OCI-LY3 (cell line): ENCODE measurements around the gene ERN1.

Experiments
- H2AFZ ChIP-seq: fragments of 200-600, 300-600 bp; shearing (Covaris generic); 2 replicates; pipeline ENCODE4 v1.6.0; 2014; ENCODE audit warnings: antibody characterized with exemption, low read depth, low read length
- H3K27ac ChIP-seq: fragments of 200-600, 300-600 bp; sonication (generic); 2 replicates; pipeline ENCODE4 v1.5.1; 2014; ENCODE audit warnings: mild to moderate bottlenecking, low read length, moderate library complexity, mixed read lengths
- H3K27me3 ChIP-seq: fragments of 200-600, 300-600 bp; sonication (generic); 2 replicates; pipeline ENCODE4 v1.6.1; 2014; ENCODE audit warnings: low read depth, low read length, mixed read lengths
- H3K36me3 ChIP-seq: fragments of 200-600, 300-600 bp; sonication (generic); replicated peaks from 2 replicates; pipeline ENCODE3; 2014; ENCODE audit warnings: low read depth, low read length, mixed read lengths
- H3K4me1 ChIP-seq: fragments of 300-600, 200-600 bp; sonication (generic); 2 replicates; pipeline ENCODE4 v1.6.1; 2014; ENCODE audit warnings: low read length, mixed read lengths
- H3K4me2 ChIP-seq: fragments of 200-600, 300-600 bp; sonication (generic); 2 replicates; pipeline ENCODE4 v1.6.1; 2014; ENCODE audit warnings: low read length, mixed read lengths
- H3K4me3 ChIP-seq: fragments of 300-600, 200-600 bp; sonication (generic); 2 replicates; pipeline ENCODE4 v1.5.1; 2014; ENCODE audit warnings: antibody characterized with exemption, mild to moderate bottlenecking, low read length, moderate library complexity
- H3K79me2 ChIP-seq: fragments of 300-600, 200-600 bp; shearing (Covaris generic); 2 replicates; pipeline ENCODE4 v1.6.1; 2014; ENCODE audit warnings: mild to moderate bottlenecking, low read length, mixed read lengths
- H3K9ac ChIP-seq: fragments of 300-600, 200-600 bp; shearing (Covaris generic); 2 replicates; pipeline ENCODE4 v1.6.0; 2014; ENCODE audit warnings: mild to moderate bottlenecking, low read length, moderate library complexity
- H3K9me3 ChIP-seq: fragments of 200-600, 300-600 bp; shearing (Covaris generic); 2 replicates; pipeline ENCODE4 v1.6.1; 2014; ENCODE audit warnings: low read length, mixed read lengths; ENCODE audit not compliant: insufficient read depth
- H4K20me1 ChIP-seq: fragments of 200-600, 300-600 bp; sonication (generic); 2 replicates; pipeline ENCODE4 v1.6.1; 2016; ENCODE audit warnings: low read length, mixed read lengths; ENCODE audit not compliant: insufficient read depth
- CTCF ChIP-seq: fragments of 200-600, 300-600 bp; sonication (generic); IDR thresholded peaks from 2 replicates; pipeline ENCODE4 v1.5.1; 2014; ENCODE audit warnings: antibody characterized with exemption, low read length, low read depth
- EZH2phosphoT487 ChIP-seq: fragments of 200-600 bp; shearing (Covaris generic); IDR thresholded peaks from 2 replicates; pipeline ENCODE4 v1.6.1; 2018; ENCODE audit warnings: antibody characterized with exemption, mixed run types, low read depth

Gene ERN1

GRCh38 chr17:64080174-64080618 lies 49.7 kb downstream of the ERN1 start:
- no peaks in the 10 kb centered on the region for H3K27me3 ChIP-seq
- peaks cover 33% of the 10 kb centered on the region for H3K36me3 ChIP-seq
- H4K20me1 ChIP-seq = no peaks in the 10 kb centered on the region
- H3K4me3 ChIP-seq = no peak overlapping the region
- no peak overlapping the region for H3K27ac ChIP-seq
- peaks cover 57% of the 10 kb centered on the region for H3K4me1 ChIP-seq
- no peak for TF ChIP-seq EZH2phosphoT487
- TF ChIP-seq CTCF = no peak
- H3K4me2 ChIP-seq = no peak overlapping the region
- H3K9me3 ChIP-seq = no peaks in the 10 kb centered on the region
- no peak overlapping the region for H3K9ac ChIP-seq
- peaks cover 41% of the 10 kb centered on the region for H3K79me2 ChIP-seq
- H2AFZ ChIP-seq = no peak overlapping the region

GRCh38 chr17:64077379-64077778 lies 52.6 kb downstream of the ERN1 start:
- peaks cover 47% of the 10 kb centered on the region for H3K4me1 ChIP-seq
- peaks cover 28% of the 10 kb centered on the region for H3K36me3 ChIP-seq
- H3K9me3 ChIP-seq = no peaks in the 10 kb centered on the region
- no peaks in the 10 kb centered on the region for H4K20me1 ChIP-seq
- H3K4me2 ChIP-seq = 0 out of 2 replicates have a peak overlapping the region, but pooled peaks have one; percentile 7
- H3K4me3 ChIP-seq = no peak overlapping the region
- no peak overlapping the region for H2AFZ ChIP-seq
- H3K27me3 ChIP-seq = no peaks in the 10 kb centered on the region
- no peak overlapping the region for H3K9ac ChIP-seq
- TF ChIP-seq EZH2phosphoT487 (no peak), CTCF (no peak)
- peak overlapping the region; percentile 95 for H3K27ac ChIP-seq
- peaks cover 13% of the 10 kb centered on the region for H3K79me2 ChIP-seq

GRCh38 chr17:64075913-64076312 lies 54.0 kb downstream of the ERN1 start:
- peaks cover 38% of the 10 kb centered on the region for H3K36me3 ChIP-seq
- H3K4me2 ChIP-seq = peak overlapping the region; percentile 53

More at GRCh38 chr17:64075913-64076312, 54.0 kb downstream of the ERN1 start:
- H3K27me3 ChIP-seq = no peaks in the 10 kb centered on the region
- no peaks in the 10 kb centered on the region for H4K20me1 ChIP-seq
- H3K79me2 ChIP-seq = peaks cover 3% of the 10 kb centered on the region; the same call in 1 of the 2 replicates
- H3K4me1 ChIP-seq = peaks cover 41% of the 10 kb centered on the region
- H3K9me3 ChIP-seq = no peaks in the 10 kb centered on the region
- H3K4me3 ChIP-seq = peak overlapping the region; percentile 32; the same call in 1 of the 2 replicates
- H3K9ac ChIP-seq = peak overlapping the region; percentile 48
- no peak overlapping the region for H2AFZ ChIP-seq
- TF ChIP-seq CTCF (no peak), EZH2phosphoT487 (no peak)
- peak overlapping the region; percentile 95 for H3K27ac ChIP-seq
